Neural progenitor cell (in vitro differentiated cells): ENCODE data around the gene STK38. TPM values are rescaled to one million over a fixed set of nuclear protein-coding genes. Genes with fewer than 3 reads are reported as not detected.

Experiments used
- DNase-seq: peaks from one replicate; pipeline ENCODE4 v3.0.0-alpha.2; 2016; ENCODE audit warnings: low spot score
- H2AFZ ChIP-seq: fragments of 200-600 bp; sonication (generic); replicated peaks from 2 replicates; pipeline ENCODE4 v1.6.1; 2016; ENCODE audit warnings: antibody characterized with exemption
- H3F3A ChIP-seq: fragments of 200-600 bp; sonication (generic); 2 replicates; pipeline ENCODE4 v1.6.1; 2016; ENCODE audit warnings: antibody characterized with exemption, low read depth
- H3K27ac ChIP-seq: fragments of 200-600 bp; sonication (generic); 2 replicates; pipeline ENCODE4 v1.5.1; 2016; ENCODE audit warnings: mild to moderate bottlenecking
- H3K27me3 ChIP-seq: fragments of 200-600 bp; sonication (generic); 2 replicates; pipeline ENCODE4 v1.6.1; 2016; ENCODE audit warnings: mild to moderate bottlenecking, moderate library complexity
- H3K36me3 ChIP-seq: fragments of 200-600 bp; sonication (generic); 2 replicates; pipeline ENCODE4 v1.5.1; 2016
- H3K4me1 ChIP-seq: fragments of 200-600 bp; sonication (generic); 2 replicates; pipeline ENCODE4 v1.6.1; 2016; ENCODE audit warnings: mixed run types
- H3K4me2 ChIP-seq: fragments of 200-600 bp; sonication (generic); 2 replicates; pipeline ENCODE4 v1.6.1; 2016
- H3K4me3 ChIP-seq: fragments of 200-600 bp; sonication (generic); 2 replicates; pipeline ENCODE4 v1.5.1; 2016
- H3K79me2 ChIP-seq: fragments of 200-600 bp; sonication (generic); 2 replicates; pipeline ENCODE4 v1.6.1; 2016; ENCODE audit warnings: low read depth
- H3K9ac ChIP-seq: fragments of 200-600 bp; sonication (generic); 2 replicates; pipeline ENCODE4 v1.6.1; 2016
- H3K9me3 ChIP-seq: fragments of 200-600 bp; sonication (generic); 2 replicates; pipeline ENCODE4 v1.5.1; 2016; ENCODE audit warnings: low read depth
- H4K20me1 ChIP-seq: fragments of 200-600 bp; sonication (generic); 2 replicates; pipeline ENCODE4 v1.6.1; 2016; ENCODE audit warnings: low read depth
- H3K27ac Mint-ChIP-seq: 3 replicates; pipeline ENCODE4 v1.8.0; 2021; ENCODE audit warnings: mixed read lengths
- H3K27me3 Mint-ChIP-seq: 2 replicates; pipeline ENCODE4 v1.8.0; 2022; ENCODE audit warnings: low read depth, mild to moderate bottlenecking, inconsistent platforms, moderate library complexity, mixed read lengths; ENCODE audit not compliant: insufficient read depth
- H3K36me3 Mint-ChIP-seq: 3 replicates; pipeline ENCODE4 v1.8.0; 2021; ENCODE audit warnings: mixed read lengths
- H3K4me1 Mint-ChIP-seq: 3 replicates; pipeline ENCODE4 v1.8.0; 2021; ENCODE audit warnings: mixed read lengths
- H3K4me3 Mint-ChIP-seq: 3 replicates; pipeline ENCODE4 v1.8.0; 2021; ENCODE audit warnings: mild to moderate bottlenecking, moderate library complexity, mixed read lengths
- H3K9me3 Mint-ChIP-seq: 3 replicates; pipeline ENCODE4 v1.8.0; 2020; ENCODE audit warnings: mixed read lengths
- CTCF ChIP-seq: fragments of 200-600 bp; sonication (generic); IDR thresholded peaks from 2 replicates; pipeline ENCODE4 v1.5.1; 2017; ENCODE audit warnings: antibody characterized with exemption, mild to moderate bottlenecking
- EZH2 ChIP-seq: fragments of 200-600 bp; sonication (generic); IDR thresholded peaks from 2 replicates; pipeline ENCODE4 v1.6.1; 2017; ENCODE audit warnings: antibody characterized with exemption, mild to moderate bottlenecking, moderate library complexity
- EZH2phosphoT487 ChIP-seq: fragments of 200-600 bp; sonication (generic); IDR thresholded peaks from 2 replicates; pipeline ENCODE4 v1.6.1; 2017; ENCODE audit warnings: antibody characterized with exemption
- total RNA-seq: library from RNA; depleted of rRNA; stranded (reverse); fragments of >200 nt; gene quantifications from 2 replicates; pipeline ENCODE4 v1.2.3, GENCODE V29; 2015; ENCODE audit warnings: low replicate concordance

STK38 gene
- total RNA-seq, 1 donor from 2014 or later: 31.9 TPM

GRCh38 chr6:36489426-36489825 lies 57.9 kb downstream of the STK38 start:
- peaks cover 45% of the 10 kb centered on the region for H3K36me3 Mint-ChIP-seq
- no peaks in the 10 kb centered on the region for H3K27me3 Mint-ChIP-seq
- no peak overlapping the region for H3K4me3 Mint-ChIP-seq
- no peak overlapping the region for H3K4me3 ChIP-seq
- H3K4me1 Mint-ChIP-seq: peaks cover 10% of the 10 kb centered on the region
- no peaks in the 10 kb centered on the region for H3K9me3 Mint-ChIP-seq
- H3K4me2 ChIP-seq: no peak overlapping the region
- peaks cover 26% of the 10 kb centered on the region for H3F3A ChIP-seq
- peaks cover 21% of the 10 kb centered on the region for H3K4me1 ChIP-seq
- H3K27me3 ChIP-seq: no peaks in the 10 kb centered on the region
- peaks cover 4% of the 10 kb centered on the region for H4K20me1 ChIP-seq
- H3K36me3 ChIP-seq: no peaks in the 10 kb centered on the region
- no peak overlapping the region for H3K27ac ChIP-seq
- H3K9me3 ChIP-seq: no peaks in the 10 kb centered on the region
- no peak overlapping the region for H2AFZ ChIP-seq
- TF ChIP-seq CTCF (no peak), EZH2phosphoT487 (no peak), EZH2 (no peak)
- no peaks in the 10 kb centered on the region for H3K79me2 ChIP-seq
- H3K9ac ChIP-seq: no peak overlapping the region
- no peak for DNase-seq
- H3K27ac Mint-ChIP-seq: no peak overlapping the region

- Histone ChIP-seq H3K4me1 (peaks cover 9% of the 10 kb centered on the region), H3K9ac (no peak overlapping the region), H3K79me2 (no peaks in the 10 kb centered on the region), H3K4me2 (no peak overlapping the region), H3K27ac (no peak overlapping the region), H2AFZ (no peak overlapping the region), H3F3A (peaks cover 14% of the 10 kb centered on the region), H4K20me1 (no peaks in the 10 kb centered on the region), H3K4me3 (no peak overlapping the region), H3K27me3 (no peaks in the 10 kb centered on the region), H3K36me3 (no peaks in the 10 kb centered on the region), H3K9me3 (no peaks in the 10 kb centered on the region)
- Mint-ChIP-seq H3K27me3 (no peaks in the 10 kb centered on the region), H3K36me3 (peaks cover 40% of the 10 kb centered on the region), H3K9me3 (no peaks in the 10 kb centered on the region), H3K4me1 (peaks cover under 1% of the 10 kb centered on the region), H3K27ac (no peak overlapping the region), H3K4me3 (no peak overlapping the region)
- TF ChIP-seq CTCF (no peak), EZH2phosphoT487 (no peak), EZH2 (no peak)
- DNase-seq: no peak
Observed at GRCh38 chr6:36488221-36488620, 59.1 kb downstream of the STK38 start.

GRCh38 chr6:36487698-36488097 lies 59.6 kb downstream of the STK38 start:
- Histone ChIP-seq H3K36me3 (no peaks in the 10 kb centered on the region), H3K27ac (no peak overlapping the region), H3F3A (peaks cover 10% of the 10 kb centered on the region), H3K4me3 (no peak overlapping the region), H4K20me1 (no peaks in the 10 kb centered on the region), H3K27me3 (no peaks in the 10 kb centered on the region), H2AFZ (no peak overlapping the region), H3K9me3 (no peaks in the 10 kb centered on the region), H3K4me2 (no peak overlapping the region), H3K9ac (no peak overlapping the region), H3K4me1 (peaks cover 6% of the 10 kb centered on the region), H3K79me2 (no peaks in the 10 kb centered on the region)
- no peaks in the 10 kb centered on the region for H3K27me3 Mint-ChIP-seq
- no peak overlapping the region for H3K27ac Mint-ChIP-seq
- no peaks in the 10 kb centered on the region for H3K9me3 Mint-ChIP-seq
- H3K36me3 Mint-ChIP-seq: peaks cover 40% of the 10 kb centered on the region
- H3K4me3 Mint-ChIP-seq: no peak overlapping the region
- no peak for TF ChIP-seq EZH2
- no peak for TF ChIP-seq EZH2phosphoT487
- no peak for TF ChIP-seq CTCF
- no peak for DNase-seq
- no peaks in the 10 kb centered on the region for H3K4me1 Mint-ChIP-seq
